T-helper 17 cell (primary cell): ENCODE results near the gene KIF16B. TPM values are rescaled to one million over a fixed set of nuclear protein-coding genes. Genes with fewer than 3 reads are reported as not detected.

Experiments
- ATAC-seq: fragments of 150-1000 bp; cut with Tn5 transposase; 2 replicates; pipeline ENCODE4 v1.10.0; 2021; ENCODE audit warnings: mild to moderate bottlenecking, moderate library complexity
- DNase-seq, 3 donors: peaks; one replicate each; pipeline versions ENCODE4 v3.0.0 to v3.0.0-alpha.2; 2020 to 2021
- H3K9me3 ChIP-seq: one replicate; pipeline ENCODE4 v1.7.0; 2013; ENCODE audit warnings: low read length, mild to moderate bottlenecking; ENCODE audit not compliant: control insufficient read depth, poor library complexity, severe bottlenecking
- H3K27ac Mint-ChIP-seq: one replicate; pipeline ENCODE4 v1.8.0; 2022; ENCODE audit warnings: mild to moderate bottlenecking, moderate library complexity, mixed read lengths
- H3K27me3 Mint-ChIP-seq: one replicate; pipeline ENCODE4 v1.8.0; 2022; ENCODE audit warnings: mixed read lengths
- H3K36me3 Mint-ChIP-seq: one replicate; pipeline ENCODE4 v1.8.0; 2022; ENCODE audit warnings: low read depth, mixed read lengths
- H3K4me1 Mint-ChIP-seq: one replicate; pipeline ENCODE4 v1.8.0; 2022; ENCODE audit warnings: mild to moderate bottlenecking, mixed read lengths
- H3K4me3 Mint-ChIP-seq: one replicate; pipeline ENCODE4 v1.8.0; 2022; ENCODE audit warnings: mild to moderate bottlenecking, moderate library complexity, mixed read lengths
- total RNA-seq, 4 donors: library from RNA in 2 of 4; stranded (reverse) in 2 of 4; gene quantifications; one replicate each; pipeline ENCODE4 v1.2.3 and lab custom pipeline; 2022 to 2026

The KIF16B gene
- total RNA-seq, 2 donors from 2014 or later: 11.1 to 12.0 TPM

GRCh38 chr20:16364320-16364687, 208.9 kb downstream of the KIF16B start:
- no peaks in the 10 kb centered on the region for H3K4me1 Mint-ChIP-seq

DNA sequence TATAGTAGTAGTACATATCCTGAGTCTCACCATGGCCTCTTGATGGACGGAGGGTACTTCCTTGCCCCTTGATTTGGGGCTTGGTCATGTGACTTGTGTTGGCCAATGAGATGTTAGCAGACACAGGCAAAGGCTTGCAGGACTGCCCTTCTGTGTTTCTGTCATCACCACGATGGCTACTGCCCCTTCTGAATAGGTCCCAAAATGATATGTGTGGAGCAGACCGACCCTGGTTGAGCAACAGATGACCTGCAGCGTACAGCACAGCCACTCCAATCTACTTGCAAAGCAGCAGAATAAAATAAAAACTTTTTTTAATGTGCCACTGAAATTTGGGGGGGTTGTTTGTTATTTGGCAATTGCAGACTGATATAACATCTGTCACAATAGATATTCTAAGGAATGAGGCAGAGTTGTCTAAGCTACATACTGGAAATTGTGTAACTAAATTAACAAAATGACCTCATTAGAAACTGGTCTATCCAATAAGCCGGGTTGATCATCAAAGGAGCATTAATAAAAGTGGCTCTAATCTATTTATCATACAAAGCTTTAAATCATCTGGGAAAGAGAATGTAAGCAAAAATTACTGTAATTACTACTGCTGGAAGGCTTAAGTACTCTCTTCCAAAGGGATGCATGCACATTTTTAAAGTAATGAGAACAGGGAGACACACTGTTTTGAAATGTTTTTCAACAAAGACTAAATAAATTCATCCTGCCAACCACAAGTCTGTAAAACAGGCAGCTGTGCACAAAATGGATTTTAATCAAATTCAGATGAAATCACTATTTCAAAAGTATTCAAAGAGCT, 209.5 kb downstream of the KIF16B start:
- no peak overlapping the region for H3K4me3 Mint-ChIP-seq
- no peaks in the 10 kb centered on the region for H3K9me3 ChIP-seq
- ATAC-seq: no peak
- no peak for DNase-seq
- no peak overlapping the region for H3K27ac Mint-ChIP-seq
- peaks cover 11% of the 10 kb centered on the region for H3K36me3 Mint-ChIP-seq
- H3K4me1 Mint-ChIP-seq: no peaks in the 10 kb centered on the region
- no peaks in the 10 kb centered on the region for H3K27me3 Mint-ChIP-seq

More at GRCh38 chr20:16364320-16364687, 208.9 kb downstream of the KIF16B start:
- peaks cover 11% of the 10 kb centered on the region for H3K36me3 Mint-ChIP-seq
- no peaks in the 10 kb centered on the region for H3K9me3 ChIP-seq
- no peak overlapping the region for H3K4me3 Mint-ChIP-seq
- DNase-seq: no peak
- no peak for ATAC-seq
- no peak overlapping the region for H3K27ac Mint-ChIP-seq
- H3K27me3 Mint-ChIP-seq: no peaks in the 10 kb centered on the region

DNA sequence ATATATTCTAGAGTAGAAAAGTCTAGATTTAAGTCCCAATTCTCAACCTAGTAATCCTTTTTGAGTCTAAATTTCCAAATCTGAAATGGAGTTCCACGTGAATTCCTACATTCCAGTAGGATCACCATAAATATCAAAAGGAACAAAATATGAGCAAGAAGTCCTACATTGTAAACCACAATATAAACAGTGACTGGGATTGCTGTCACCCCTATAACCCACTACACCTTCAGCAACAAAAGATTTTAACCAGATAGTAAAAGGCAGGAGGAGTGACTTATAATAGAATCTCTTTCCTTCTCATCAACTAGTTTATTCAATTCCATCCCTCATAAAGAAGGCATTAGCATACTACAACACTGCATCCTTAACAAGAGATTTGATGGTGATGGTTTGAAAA, 210.6 kb downstream of the KIF16B start:
- H3K4me1 Mint-ChIP-seq: no peaks in the 10 kb centered on the region
- peaks cover 9% of the 10 kb centered on the region for H3K36me3 Mint-ChIP-seq
- ATAC-seq (no peak), DNase-seq (no peak)
- H3K27me3 Mint-ChIP-seq: no peaks in the 10 kb centered on the region
- no peaks in the 10 kb centered on the region for H3K9me3 ChIP-seq
- H3K27ac Mint-ChIP-seq: no peak overlapping the region
- H3K4me3 Mint-ChIP-seq: no peak overlapping the region

- no peak overlapping the region for H3K27ac Mint-ChIP-seq
Measured at GRCh38 chr20:16360668-16361067, 212.6 kb downstream of the KIF16B start.

DNA sequence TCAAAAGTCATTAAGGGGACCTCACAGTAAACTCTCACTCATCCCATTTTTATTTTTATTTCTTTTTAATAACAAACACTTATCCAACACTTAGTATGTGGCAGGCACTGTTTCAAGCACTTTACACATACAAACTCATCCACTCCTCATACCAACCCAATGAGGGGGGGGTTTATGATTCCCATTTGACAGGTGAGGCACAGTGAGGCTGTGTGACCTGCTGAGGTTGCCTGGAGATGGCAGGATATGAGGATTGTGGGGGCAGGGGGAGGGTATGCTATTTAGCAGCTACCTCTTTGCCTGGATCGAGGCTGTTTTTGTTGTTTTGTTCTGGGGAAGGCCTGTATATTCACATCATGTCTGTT, 219.8 kb downstream of the KIF16B start:
- no peak for ATAC-seq

More at GRCh38 chr20:16360668-16361067, 212.6 kb downstream of the KIF16B start:
- H3K4me1 Mint-ChIP-seq: no peaks in the 10 kb centered on the region
- no peak overlapping the region for H3K4me3 Mint-ChIP-seq
- DNase-seq (no peak), ATAC-seq (no peak)
- no peaks in the 10 kb centered on the region for H3K27me3 Mint-ChIP-seq
- no peaks in the 10 kb centered on the region for H3K9me3 ChIP-seq
- H3K36me3 Mint-ChIP-seq: peaks cover 3% of the 10 kb centered on the region

GRCh38 chr20:16352751-16353416, 220.4 kb downstream of the KIF16B start:
- Mint-ChIP-seq H3K36me3 (peaks cover 4% of the 10 kb centered on the region), H3K4me3 (no peak overlapping the region), H3K27me3 (no peaks in the 10 kb centered on the region), H3K27ac (no peak overlapping the region), H3K4me1 (no peaks in the 10 kb centered on the region)
- no peaks in the 10 kb centered on the region for H3K9me3 ChIP-seq
- ATAC-seq: no peak
- no peak for DNase-seq

More for the DNA sequence above, 219.8 kb downstream of the KIF16B start:
- no peak for DNase-seq
- Mint-ChIP-seq H3K36me3 (peaks cover 3% of the 10 kb centered on the region), H3K4me3 (no peak overlapping the region), H3K4me1 (no peaks in the 10 kb centered on the region), H3K27me3 (no peaks in the 10 kb centered on the region), H3K27ac (no peak overlapping the region)
- H3K9me3 ChIP-seq: no peaks in the 10 kb centered on the region

GRCh38 chr20:16352321-16352720, 220.9 kb downstream of the KIF16B start:
- H3K27me3 Mint-ChIP-seq: no peaks in the 10 kb centered on the region
- no peak overlapping the region for H3K4me3 Mint-ChIP-seq
- no peaks in the 10 kb centered on the region for H3K4me1 Mint-ChIP-seq
- no peak for ATAC-seq
- no peak for DNase-seq
- no peak overlapping the region for H3K27ac Mint-ChIP-seq
- H3K36me3 Mint-ChIP-seq: peaks cover 4% of the 10 kb centered on the region
- no peaks in the 10 kb centered on the region for H3K9me3 ChIP-seq

DNA sequence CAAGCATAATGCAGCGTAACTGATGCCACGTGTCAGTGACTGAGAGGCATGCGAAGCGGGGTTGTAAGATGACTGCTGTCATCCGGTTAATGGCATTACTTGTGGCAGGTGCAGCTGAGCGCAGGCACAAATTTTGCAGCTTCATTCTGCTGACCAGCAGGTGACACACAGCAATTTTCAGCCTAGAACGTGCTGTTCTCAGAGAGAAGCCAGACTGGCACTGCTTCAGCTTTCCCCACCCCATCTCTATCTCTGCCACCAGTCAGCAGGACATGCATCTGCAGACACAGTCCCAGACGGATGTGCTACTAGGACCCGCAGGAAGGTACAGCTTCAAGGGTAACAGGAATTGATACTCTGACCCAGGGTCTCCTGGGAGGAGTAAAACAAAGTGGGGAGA, 221.8 kb downstream of the KIF16B start:
- H3K4me1 Mint-ChIP-seq: no peaks in the 10 kb centered on the region
- DNase-seq: no peak
- ATAC-seq: no peak
- no peaks in the 10 kb centered on the region for H3K27me3 Mint-ChIP-seq
- peaks cover 4% of the 10 kb centered on the region for H3K36me3 Mint-ChIP-seq
- no peak overlapping the region for H3K4me3 Mint-ChIP-seq
- no peaks in the 10 kb centered on the region for H3K9me3 ChIP-seq
- H3K27ac Mint-ChIP-seq: no peak overlapping the region

DNA sequence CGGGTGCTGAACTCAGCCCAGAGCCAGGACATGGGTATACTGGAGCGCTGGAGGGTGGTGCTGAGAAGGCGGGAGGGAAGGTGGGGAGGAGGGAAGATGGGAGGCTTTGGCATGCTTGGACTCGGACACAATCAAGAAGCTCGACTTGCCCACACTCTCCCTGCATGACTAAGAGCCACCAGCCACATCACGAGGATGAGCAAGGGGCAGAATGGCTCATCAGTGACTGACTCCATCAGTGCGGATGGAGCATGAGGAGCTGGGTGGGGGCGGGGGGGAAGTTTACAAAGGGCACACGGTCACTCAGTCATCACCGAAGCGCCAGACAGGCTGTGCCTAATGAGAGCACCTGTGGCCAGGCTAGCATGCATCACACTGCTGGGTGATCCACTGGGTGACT, 222.8 kb downstream of the KIF16B start:
- no peaks in the 10 kb centered on the region for H3K9me3 ChIP-seq
- Mint-ChIP-seq H3K4me3 (no peak overlapping the region), H3K4me1 (no peaks in the 10 kb centered on the region), H3K36me3 (peaks cover 4% of the 10 kb centered on the region), H3K27me3 (no peaks in the 10 kb centered on the region), H3K27ac (no peak overlapping the region)
- no peak for DNase-seq
- no peak for ATAC-seq

- H3K9me3 ChIP-seq: no peaks in the 10 kb centered on the region
- no peak for DNase-seq
- no peak for ATAC-seq
- H3K27me3 Mint-ChIP-seq: no peaks in the 10 kb centered on the region
- no peaks in the 10 kb centered on the region for H3K4me1 Mint-ChIP-seq
- H3K36me3 Mint-ChIP-seq: peaks cover 4% of the 10 kb centered on the region
- H3K4me3 Mint-ChIP-seq: no peak overlapping the region
- no peak overlapping the region for H3K27ac Mint-ChIP-seq
Measured at GRCh38 chr20:16349523-16350260, 223.6 kb downstream of the KIF16B start.

- Mint-ChIP-seq H3K27ac (no peak overlapping the region), H3K27me3 (no peaks in the 10 kb centered on the region), H3K4me3 (no peak overlapping the region), H3K4me1 (no peaks in the 10 kb centered on the region), H3K36me3 (peaks cover 4% of the 10 kb centered on the region)
- DNase-seq: no peak
- no peak for ATAC-seq
- H3K9me3 ChIP-seq: no peaks in the 10 kb centered on the region
Measured at GRCh38 chr20:16346956-16347355, 226.3 kb downstream of the KIF16B start.

- Mint-ChIP-seq H3K4me3 (no peak overlapping the region), H3K27ac (no peak overlapping the region), H3K27me3 (no peaks in the 10 kb centered on the region), H3K4me1 (no peaks in the 10 kb centered on the region), H3K36me3 (peaks cover 7% of the 10 kb centered on the region)
- ATAC-seq (no peak), DNase-seq (no peak)
- no peaks in the 10 kb centered on the region for H3K9me3 ChIP-seq
Measured at GRCh38 chr20:16337707-16338106, 235.5 kb downstream of the KIF16B start.

DNA sequence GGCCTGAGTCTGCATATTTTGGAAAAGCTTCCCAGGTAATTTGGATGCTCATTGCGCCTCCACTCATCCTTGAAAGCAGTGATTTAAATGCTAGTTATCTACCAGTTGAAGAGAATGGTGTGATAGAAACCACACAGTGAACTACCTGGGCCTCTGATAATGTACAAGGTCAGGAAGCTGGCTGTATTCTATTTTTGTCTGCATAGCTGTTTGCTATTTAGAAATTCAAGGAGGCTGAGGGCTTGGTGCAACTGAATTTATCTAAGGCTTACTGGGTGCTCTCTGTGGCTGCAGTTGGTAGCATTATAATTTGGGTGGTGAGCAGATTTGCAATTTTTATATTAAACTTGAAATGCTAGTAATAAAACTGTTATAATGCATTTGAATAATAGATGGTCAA, 245.6 kb downstream of the KIF16B start:
- Mint-ChIP-seq H3K4me3 (no peak overlapping the region), H3K27ac (no peak overlapping the region), H3K36me3 (no peaks in the 10 kb centered on the region), H3K27me3 (no peaks in the 10 kb centered on the region), H3K4me1 (no peaks in the 10 kb centered on the region)
- ATAC-seq (no peak), DNase-seq (no peak)
- no peaks in the 10 kb centered on the region for H3K9me3 ChIP-seq
